LNCaP clone FGC (cell line): Measurements from ENCODE around the gene CASQ1.

Experiments
- DNase-seq: peaks from one replicate; pipeline ENCODE4 v3.0.0-alpha.2; 2011; ENCODE audit warnings: low read depth
- H3K4me3 ChIP-seq: 2 replicates; pipeline ENCODE4 v1.5.1; 2011; ENCODE audit warnings: mild to moderate bottlenecking, low read depth, low read length, control low read depth
- CTCF ChIP-seq: IDR thresholded peaks from 2 replicates; pipeline ENCODE4 v1.5.1; 2012; ENCODE audit warnings: mild to moderate bottlenecking; ENCODE audit not compliant: control insufficient read depth, insufficient read depth; ENCODE audit errors: extremely low read depth

The CASQ1 gene

DNA sequence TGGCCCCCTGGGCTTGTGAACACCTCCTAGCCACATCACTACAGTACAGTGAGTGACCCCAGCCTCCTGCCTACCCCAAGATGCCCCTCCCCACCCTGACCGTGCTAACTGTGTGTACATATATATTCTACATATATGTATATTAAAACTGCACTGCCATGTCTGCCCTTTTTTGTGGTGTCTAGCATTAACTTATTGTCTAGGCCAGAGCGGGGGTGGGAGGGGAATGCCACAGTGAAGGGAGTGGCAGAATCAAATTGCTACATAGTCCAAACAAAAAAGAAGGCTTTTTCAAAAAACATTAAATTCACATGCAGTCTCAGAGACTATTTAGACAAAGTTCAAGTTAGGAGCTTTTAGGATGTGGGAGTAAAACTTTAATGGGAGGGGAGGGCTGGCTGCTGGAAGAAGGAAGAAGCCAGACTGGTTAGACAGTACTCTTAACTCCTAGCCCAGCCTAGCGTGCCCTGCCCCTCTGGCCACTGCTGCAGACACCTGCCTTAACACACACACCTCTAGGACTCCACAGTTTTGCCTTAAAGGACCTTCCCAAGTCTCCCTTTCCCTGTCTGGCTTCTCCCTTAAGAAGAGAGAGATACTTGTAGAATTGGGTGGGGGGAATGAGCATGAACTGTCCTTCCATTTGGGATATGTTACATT lies 24.2 kb downstream of the CASQ1 start:
- peak; percentile 51 for DNase-seq
- H3K4me3 ChIP-seq, result no peak overlapping the region

GRCh38 chr1:160216301-160216700 lies 25.9 kb downstream of the CASQ1 start:
- H3K4me3 ChIP-seq, result no peak overlapping the region
- no peak for DNase-seq
- TF ChIP-seq CTCF, result no peak

More for the DNA sequence above, 24.2 kb downstream of the CASQ1 start:
- TF ChIP-seq CTCF, result no peak

DNA sequence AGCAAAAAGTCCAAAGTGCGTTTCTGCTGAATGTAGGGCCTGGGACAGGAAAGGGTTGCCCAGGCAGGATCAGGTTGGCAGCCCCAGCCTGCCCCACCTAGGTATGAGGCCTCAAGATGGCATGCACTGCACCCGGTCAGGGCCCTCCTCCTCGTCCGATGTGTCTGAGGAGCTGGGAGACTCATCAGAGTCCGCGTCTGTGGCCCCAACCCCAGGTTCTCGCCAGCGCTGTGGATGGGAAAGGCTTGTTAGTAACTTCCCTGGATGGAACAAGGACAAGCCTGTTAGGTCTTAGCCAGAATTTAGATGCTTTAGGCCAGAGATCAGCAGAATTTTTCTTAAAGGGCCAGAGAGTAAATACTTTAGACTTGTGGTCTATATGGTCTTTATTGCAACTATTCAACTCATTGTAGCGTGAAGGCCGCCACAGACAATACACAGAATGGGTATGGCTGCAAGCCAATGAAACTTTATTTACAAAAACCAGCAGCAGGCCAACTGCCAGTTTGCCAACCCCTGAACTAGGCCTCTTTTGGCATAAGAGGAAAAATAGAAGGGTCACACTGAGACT lies 27.2 kb downstream of the CASQ1 start:
- H3K4me3 ChIP-seq, result no peak overlapping the region
- DNase-seq, result no peak
- no peak for TF ChIP-seq CTCF

DNA sequence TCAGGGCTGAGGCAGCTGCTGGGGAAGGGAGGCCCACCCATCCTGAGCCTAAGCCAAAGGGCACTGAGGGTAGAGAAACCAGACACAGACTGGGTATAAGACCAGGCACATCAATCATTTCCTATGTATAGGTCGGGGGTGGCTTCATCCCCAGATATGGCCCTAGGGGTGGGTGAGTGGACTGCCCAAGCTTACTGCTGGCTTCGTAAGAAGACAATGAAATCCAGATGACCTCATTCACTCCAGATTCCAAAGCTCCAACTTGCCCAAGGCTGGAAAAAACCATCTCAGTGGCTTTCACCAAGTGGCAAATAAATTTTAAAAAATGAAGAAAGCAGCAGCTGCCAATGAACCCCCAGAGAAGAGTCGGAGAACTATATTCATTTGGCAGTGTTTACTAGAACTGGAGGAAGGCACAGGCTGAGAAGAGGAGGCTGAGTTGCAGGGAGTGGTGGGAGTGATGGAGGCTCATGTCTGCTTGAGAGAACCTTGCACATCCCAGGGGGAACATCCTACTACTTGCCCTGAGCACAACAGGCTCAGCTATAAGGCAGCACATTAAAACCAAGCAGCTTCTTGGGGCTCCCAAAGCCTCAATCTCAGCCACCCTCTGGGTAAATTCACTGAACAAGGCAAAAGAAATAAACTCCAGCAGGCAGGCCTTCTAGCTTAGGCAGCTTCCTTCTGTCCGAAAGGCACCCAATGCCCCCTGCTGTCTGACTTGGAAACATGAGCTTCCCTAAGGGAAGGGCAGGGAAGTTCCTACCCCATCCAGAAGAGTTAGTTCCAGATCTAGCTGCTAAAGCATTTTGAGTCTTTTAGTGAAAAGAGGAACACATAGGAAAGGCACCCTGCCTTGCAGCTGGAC lies 28.9 kb downstream of the CASQ1 start:
- no peak overlapping the region for H3K4me3 ChIP-seq
- no peak for DNase-seq
- TF ChIP-seq CTCF, result peak; percentile 73

DNA sequence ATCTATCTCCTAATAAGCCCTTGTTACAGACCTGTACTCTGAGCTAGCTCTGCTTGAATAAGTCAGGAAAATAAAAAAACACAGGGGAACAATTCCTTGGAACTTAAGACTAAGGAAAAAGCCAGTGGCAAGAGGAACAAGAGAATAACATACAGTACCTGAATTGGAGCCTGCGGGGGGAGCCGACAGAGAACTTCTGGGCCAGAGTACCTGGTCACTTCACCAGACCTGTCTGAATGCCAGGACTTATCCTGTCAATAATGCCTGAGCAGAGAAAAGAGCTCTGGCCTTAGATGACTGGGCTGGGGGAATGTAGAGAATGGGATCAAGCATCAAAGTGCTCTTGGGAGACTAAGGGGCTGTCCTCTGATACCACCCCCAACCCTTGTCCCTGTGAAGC lies 29.9 kb downstream of the CASQ1 start:
- no peak for DNase-seq
- H3K4me3 ChIP-seq, result no peak overlapping the region
- TF ChIP-seq CTCF, result no peak

GRCh38 chr1:160221089-160221488 lies 30.7 kb downstream of the CASQ1 start:
- no peak for DNase-seq
- TF ChIP-seq CTCF, result no peak
- H3K4me3 ChIP-seq, result no peak overlapping the region
